AG04450 (cell line): ENCODE measurements around the gene CFLAR. TPM values are rescaled to one million over a fixed set of nuclear protein-coding genes. Genes with fewer than 3 reads are reported as not detected.
"Not testable (repeated sequence)": the region's sequence is repeated elsewhere in the genome, so short reads cannot be mapped to it uniquely, and the experiment has no call there.

Experiments
- CTCF ChIA-PET: fragments of 300-600, 350-600 bp; formaldehyde crosslinking; extraction: SDS; loops from one replicate; lab custom pipeline; 2022; ENCODE audit warnings: antibody characterized with exemption, inconsistent platforms; lab: Charles Lee
- POLR2A ChIA-PET: fragments of 350-600 bp; formaldehyde crosslinking; extraction: SDS; loops from one replicate; lab custom pipeline; 2021; ENCODE audit warnings: antibody characterized with exemption, inconsistent platforms; lab: Yijun Ruan, JAX
- DNase-seq: peaks from one replicate; pipeline ENCODE4 v3.0.0-alpha.2; 2011; ENCODE audit warnings: low read depth, low spot score
- H3K27ac ChIP-seq: one replicate; pipeline ENCODE4 v1.5.1; 2012; ENCODE audit warnings: low read depth, low read length, control low read depth
- H3K27me3 ChIP-seq: one replicate; pipeline ENCODE4 v1.6.0; 2012; ENCODE audit warnings: low read length; ENCODE audit not compliant: control insufficient read depth, insufficient read depth
- H3K4me3 ChIP-seq: 2 replicates; pipeline ENCODE4 v1.5.1; 2011; ENCODE audit warnings: mild to moderate bottlenecking, low read depth, low read length, control low read depth
- H3K9me3 ChIP-seq: 2 replicates; pipeline ENCODE4 v1.5.1; 2012; ENCODE audit warnings: low read length; ENCODE audit not compliant: control insufficient read depth, insufficient read depth
- polyA plus RNA-seq: library from polyadenylated mRNA; depleted of rRNA; stranded (reverse); fragments of >200 nt; gene quantifications from 2 replicates; pipeline ENCODE4 v1.2.3, GENCODE V29; 2011
- TF ChIP-seq, protein P1 (sequence below): IDR thresholded peaks from 2 replicates; pipeline ENCODE4 v1.5.1; 2011; ENCODE audit warnings: low read depth, low read length, control low read depth, inconsistent platforms

The CFLAR gene
- polyA plus RNA-seq, 1 experiment: 36.3 TPM

DNA sequence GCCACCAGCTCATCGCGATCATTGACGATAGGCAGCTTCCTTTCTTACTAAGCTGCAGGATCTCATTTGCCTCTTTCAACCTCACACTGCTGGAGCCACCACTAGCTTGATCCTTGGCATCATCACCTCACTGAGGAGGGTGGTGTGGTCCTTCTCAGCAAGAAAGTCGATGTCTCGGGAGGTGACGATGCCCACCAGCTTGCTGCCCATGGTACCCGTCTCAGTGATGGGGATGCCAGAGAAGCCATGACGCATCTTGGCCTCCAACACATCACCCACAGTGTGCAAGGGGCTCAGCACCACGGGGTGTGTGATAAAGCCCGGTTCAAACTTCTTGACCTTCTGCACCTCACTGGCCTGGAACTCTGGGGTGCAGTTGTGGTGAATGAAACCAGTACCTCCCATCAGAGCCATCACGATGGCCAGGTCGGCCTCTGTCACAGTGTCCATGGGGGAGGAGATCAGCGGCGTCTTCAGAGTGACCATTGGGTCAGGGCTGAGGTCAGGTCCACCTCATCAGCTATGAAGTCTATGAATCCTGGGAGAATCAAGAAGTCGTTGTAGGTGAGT lies 22.5 kb downstream of the CFLAR start:
- ChIA-PET CTCF (no interaction called here), POLR2A (no interaction called here)
- peak overlapping the region; percentile 11 for H3K27ac ChIP-seq
- H3K9me3 ChIP-seq: peaks cover 4% of the 10 kb centered on the region; the same call in 1 of the 2 replicates
- DNase-seq: no peak
- TF ChIP-seq, protein P1, sequence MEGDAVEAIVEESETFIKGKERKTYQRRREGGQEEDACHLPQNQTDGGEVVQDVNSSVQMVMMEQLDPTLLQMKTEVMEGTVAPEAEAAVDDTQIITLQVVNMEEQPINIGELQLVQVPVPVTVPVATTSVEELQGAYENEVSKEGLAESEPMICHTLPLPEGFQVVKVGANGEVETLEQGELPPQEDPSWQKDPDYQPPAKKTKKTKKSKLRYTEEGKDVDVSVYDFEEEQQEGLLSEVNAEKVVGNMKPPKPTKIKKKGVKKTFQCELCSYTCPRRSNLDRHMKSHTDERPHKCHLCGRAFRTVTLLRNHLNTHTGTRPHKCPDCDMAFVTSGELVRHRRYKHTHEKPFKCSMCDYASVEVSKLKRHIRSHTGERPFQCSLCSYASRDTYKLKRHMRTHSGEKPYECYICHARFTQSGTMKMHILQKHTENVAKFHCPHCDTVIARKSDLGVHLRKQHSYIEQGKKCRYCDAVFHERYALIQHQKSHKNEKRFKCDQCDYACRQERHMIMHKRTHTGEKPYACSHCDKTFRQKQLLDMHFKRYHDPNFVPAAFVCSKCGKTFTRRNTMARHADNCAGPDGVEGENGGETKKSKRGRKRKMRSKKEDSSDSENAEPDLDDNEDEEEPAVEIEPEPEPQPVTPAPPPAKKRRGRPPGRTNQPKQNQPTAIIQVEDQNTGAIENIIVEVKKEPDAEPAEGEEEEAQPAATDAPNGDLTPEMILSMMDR: no peak
- no peak overlapping the region for H3K4me3 ChIP-seq
- H3K27me3 ChIP-seq: no peaks in the 10 kb centered on the region

DNA sequence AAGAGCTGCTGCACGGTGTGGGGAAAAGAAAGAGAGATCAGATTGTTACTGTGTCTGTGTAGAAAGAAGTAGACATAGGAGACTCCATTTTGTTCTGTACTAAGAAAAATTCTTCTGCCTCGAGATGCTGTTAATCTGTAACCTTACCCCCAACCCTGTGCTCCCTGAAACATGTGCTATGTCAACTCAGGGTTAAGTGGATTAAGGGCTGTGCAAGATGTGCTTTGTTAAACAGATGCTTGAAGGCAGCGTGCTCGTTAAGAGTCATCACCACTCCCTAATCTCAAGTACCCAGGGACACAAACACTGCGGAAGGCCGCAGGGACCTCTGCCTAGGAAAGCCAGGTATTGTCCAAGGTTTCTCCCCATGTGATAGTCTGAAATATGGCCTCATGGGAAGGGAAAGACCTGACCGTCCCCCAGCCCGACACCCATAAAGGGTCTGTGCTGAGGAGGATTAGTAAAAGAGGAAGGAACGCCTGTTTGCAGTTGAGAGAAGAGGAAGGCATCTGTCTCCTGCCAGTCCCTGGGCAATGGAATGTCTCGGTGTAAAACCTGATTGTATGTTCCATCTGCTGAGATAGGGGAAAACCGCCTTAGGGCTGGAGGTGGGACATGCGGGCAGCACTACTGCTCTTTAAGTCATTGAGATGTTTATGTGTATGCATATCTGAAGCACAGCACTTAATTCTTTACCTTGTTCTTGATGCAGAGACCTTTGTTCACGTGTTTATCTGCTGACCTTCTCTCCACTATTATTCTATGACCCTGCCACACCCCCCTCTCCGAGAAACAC lies 23.2 kb downstream of the CFLAR start:
- H3K27ac ChIP-seq, CTCF ChIA-PET, H3K4me3 ChIP-seq, POLR2A ChIA-PET, H3K9me3 ChIP-seq, H3K27me3 ChIP-seq, DNase-seq: not testable (repeated sequence)

DNA sequence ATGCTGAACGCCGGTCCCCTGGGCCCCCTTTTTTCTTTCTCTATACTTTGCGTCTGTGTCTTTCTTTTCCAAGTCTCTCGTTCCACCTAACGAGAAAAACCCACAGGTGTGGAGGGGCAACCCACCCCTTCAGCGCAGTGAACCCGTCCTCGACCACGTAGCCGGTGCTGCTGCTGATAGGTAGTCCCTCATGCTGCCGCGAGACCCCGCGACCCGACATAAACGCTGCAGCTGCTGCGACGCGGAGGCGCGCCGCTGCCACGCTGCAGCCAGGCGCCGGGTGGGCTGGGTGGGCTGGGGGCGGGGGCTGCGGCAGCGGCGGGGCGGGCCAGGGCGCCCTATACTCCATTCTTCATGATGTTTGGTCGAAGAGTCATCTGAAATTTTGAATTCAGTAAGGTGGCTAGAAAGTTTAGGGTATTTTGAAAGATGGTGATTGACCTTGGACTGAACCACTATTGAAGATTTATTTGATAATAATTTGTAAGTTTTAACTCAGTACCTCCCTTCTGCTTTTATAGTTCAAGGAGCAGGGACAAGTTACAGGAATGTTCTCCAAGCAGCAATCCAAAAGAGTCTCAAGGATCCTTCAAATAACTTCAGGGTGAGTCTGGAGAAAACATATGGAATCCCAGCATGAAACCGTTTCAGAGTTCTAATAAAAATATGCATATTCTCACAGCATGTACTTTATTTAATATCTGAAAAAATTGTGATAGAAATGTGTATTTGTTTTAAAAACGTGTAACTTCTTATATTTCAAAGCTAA lies 24.1 kb downstream of the CFLAR start:
- ChIA-PET POLR2A (no interaction called here), CTCF (no interaction called here)
- Histone ChIP-seq H3K4me3 (no peak overlapping the region), H3K27ac (no peak overlapping the region), H3K9me3 (peaks cover 4% of the 10 kb centered on the region; the same call in 1 of the 2 replicates), H3K27me3 (no peaks in the 10 kb centered on the region)
- TF ChIP-seq, protein P1: no peak
- no peak for DNase-seq

DNA sequence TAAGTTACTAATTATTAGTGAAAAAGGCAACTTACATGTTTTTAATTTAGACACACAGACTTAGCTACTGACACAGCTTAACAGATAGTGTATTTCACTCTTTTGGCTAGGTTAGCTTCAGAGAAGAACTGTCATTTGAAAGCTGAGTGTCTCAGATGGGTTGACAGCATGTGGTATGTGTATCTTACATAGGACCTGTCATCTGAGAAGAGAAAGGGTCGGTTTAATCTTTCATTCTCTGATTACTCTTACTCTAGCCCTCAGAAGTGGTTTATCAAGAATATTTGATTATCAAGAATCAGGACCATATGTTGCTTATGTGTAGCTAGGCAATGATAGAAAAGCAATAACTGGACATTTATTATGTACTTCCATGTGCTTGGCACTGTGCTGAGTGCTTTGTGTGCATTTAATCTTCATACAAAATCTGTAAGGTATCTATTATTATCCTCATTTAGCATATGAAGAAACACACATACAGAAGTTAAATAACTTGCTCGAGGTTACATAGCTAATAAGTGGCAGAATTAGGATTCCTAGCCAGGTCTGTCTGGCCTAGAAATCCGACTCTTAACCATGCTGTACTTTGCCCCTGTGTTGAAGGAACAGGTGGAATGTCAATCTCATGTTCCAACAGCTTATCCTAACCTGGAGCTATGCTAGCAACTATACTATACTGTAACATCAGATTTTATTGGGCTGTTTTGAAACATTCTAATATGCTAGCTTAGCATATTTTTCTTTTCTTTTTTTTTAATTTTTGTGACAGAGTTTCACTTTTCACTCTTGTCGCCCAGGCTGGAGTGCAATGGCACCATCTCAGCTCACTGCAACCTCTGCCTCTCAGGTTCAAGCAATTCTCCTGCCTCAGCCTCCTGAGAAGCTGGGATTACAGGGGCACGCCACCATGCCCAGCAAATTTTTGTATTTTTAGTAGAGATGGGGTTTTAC lies 28.4 kb downstream of the CFLAR start:
- ChIA-PET POLR2A (interaction anchor here (1.3 kb wide), 1 partner anchor 28 kb away, joined by 4 read pairs; no protein-coding TSS in a partner anchor), CTCF (interaction anchor here (1.4 to 3.3 kb wide), 2 partner anchors 14 to 88 kb away, joined by 4 to 13 read pairs; no protein-coding TSS in a partner anchor)
- H3K9me3 ChIP-seq: no peaks in the 10 kb centered on the region
- no peak for DNase-seq
- no peaks in the 10 kb centered on the region for H3K27me3 ChIP-seq
- TF ChIP-seq, protein P1: no peak
- H3K27ac ChIP-seq: no peak overlapping the region
- H3K4me3 ChIP-seq: no peak overlapping the region
